Measurements from ENCODE around the gene TUBB3.

The TUBB3 gene

GRCh38 chr16:89936981-89937380 lies 13.8 kb downstream of the TUBB3 start:
- Histone ChIP-seq H3K9me3 (no peaks in the 10 kb centered on the region), H3K4me1 (no peaks in the 10 kb centered on the region), H3K4me3 (no peak overlapping the region), H3K36me3 (no peaks in the 10 kb centered on the region), H3K27ac (no peak overlapping the region), H3K27me3 (peaks cover 0 to 19% of the 10 kb centered on the region in 2 donors)
- intact Hi-C loops (cut with DNase I; ENCODE audit: low total_unique reads), result no loop called here
- DNase-seq, result no peak
- no peak for TF ChIP-seq CTCF (IDR thresholded peaks at IDR 0.05)

DNA sequence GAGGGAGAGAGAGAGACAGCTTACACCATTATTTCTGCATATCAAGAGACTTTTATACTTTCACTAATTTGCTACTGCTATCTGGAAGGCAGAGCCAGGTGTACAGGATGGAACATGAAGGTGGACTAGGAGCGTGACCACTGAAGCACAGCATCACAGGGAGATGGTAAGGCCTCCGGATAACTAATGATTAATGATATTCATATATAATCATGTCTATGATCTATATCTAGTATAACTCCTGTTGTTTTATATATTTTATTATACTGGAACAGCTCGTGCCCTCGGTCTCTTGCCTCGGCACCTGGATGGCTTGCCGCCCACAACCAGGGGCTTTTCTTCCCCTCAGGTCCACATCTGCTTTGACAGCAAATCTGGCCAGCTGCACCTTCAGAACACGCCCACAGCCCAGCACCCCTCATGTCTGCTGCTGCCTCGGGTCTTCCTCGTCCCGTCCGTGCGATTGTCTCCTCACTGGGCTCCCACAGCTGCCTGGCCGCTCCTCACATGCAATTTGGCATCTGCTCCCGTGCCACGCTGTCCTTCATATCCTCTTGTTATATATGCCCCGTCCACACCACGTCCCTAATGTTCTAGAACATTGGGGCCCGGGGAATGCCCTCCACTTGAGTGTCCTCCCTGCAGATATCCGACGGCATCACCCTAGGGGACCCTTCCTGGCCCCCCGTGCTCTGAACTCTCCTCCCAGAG lies 15.2 kb downstream of the TUBB3 start:
- intact Hi-C loops (cut with DNase I; ENCODE audit: low total_unique reads), result no loop called here
- no peak for DNase-seq
- Histone ChIP-seq H3K36me3 (no peaks in the 10 kb centered on the region), H3K4me3 (no peak overlapping the region), H3K9me3 (no peaks in the 10 kb centered on the region), H3K27ac (no peak overlapping the region), H3K4me1 (no peaks in the 10 kb centered on the region), H3K27me3 (peaks cover 0 to 23% of the 10 kb centered on the region in 2 donors)
- no peak for TF ChIP-seq CTCF (IDR thresholded peaks at IDR 0.05)

GRCh38 chr16:89944773-89945172 lies 21.6 kb downstream of the TUBB3 start:
- no peak for TF ChIP-seq CTCF (IDR thresholded peaks at IDR 0.05)
- Histone ChIP-seq H3K4me3 (no peak overlapping the region), H3K4me1 (peaks cover 0 to 21% (median 15%) of the 10 kb centered on the region in 4 donors), H3K27me3 (peaks cover 0 to 11% of the 10 kb centered on the region in 2 donors), H3K36me3 (no peaks in the 10 kb centered on the region), H3K27ac (no peak overlapping the region), H3K9me3 (no peaks in the 10 kb centered on the region)
- intact Hi-C loops (cut with DNase I; ENCODE audit: low total_unique reads), result no loop called here
- no peak for DNase-seq

GRCh38 chr16:89945654-89946053 lies 22.5 kb downstream of the TUBB3 start:
- Histone ChIP-seq H3K9me3 (no peaks in the 10 kb centered on the region), H3K27me3 (peaks cover 0 to 11% of the 10 kb centered on the region in 2 donors), H3K36me3 (no peaks in the 10 kb centered on the region), H3K27ac (no peak overlapping the region), H3K4me1 (peaks cover 0 to 24% (median 17%) of the 10 kb centered on the region in 4 donors), H3K4me3 (no peak overlapping the region)
- intact Hi-C loops (cut with DNase I; ENCODE audit: low total_unique reads), result no loop called here
- no peak for DNase-seq
- no peak for TF ChIP-seq CTCF (IDR thresholded peaks at IDR 0.05)

GRCh38 chr16:89946515-89946914 lies 23.4 kb downstream of the TUBB3 start:
- H3K27ac ChIP-seq, result no peak overlapping the region
- intact Hi-C loops (cut with DNase I; ENCODE audit: low total_unique reads), result no loop called here
- H3K4me3 ChIP-seq, result no peak overlapping the region
- no peaks in the 10 kb centered on the region for H3K9me3 ChIP-seq
- H3K27me3 ChIP-seq, result peaks cover 0 to 11% of the 10 kb centered on the region in 2 donors
- TF ChIP-seq CTCF (IDR thresholded peaks at IDR 0.05), result no peak
- DNase-seq, result no peak
- no peaks in the 10 kb centered on the region for H3K36me3 ChIP-seq
- H3K4me1 ChIP-seq, result peaks cover 0 to 24% (median 17%) of the 10 kb centered on the region in 4 donors

All from tibial artery (tissue), 4 donors.